GM12878 (cell line): ENCODE results near the gene OTUD4. TPM values are rescaled to one million over a fixed set of nuclear protein-coding genes. Genes with fewer than 3 reads are reported as not detected.

Source experiments
- ATAC-seq: fragments of 200-7000 bp; cut with Tn5 transposase; 3 replicates; pipeline ENCODE4 v1.9.1; 2020; ENCODE audit warnings: mild to moderate bottlenecking, moderate library complexity
- BruUV-seq: library from RNA; stranded (reverse); fragments of 400-500 nt; replicated peaks from 2 replicates; lab custom pipeline; 2021; lab: Mats Ljungman, UMichigan
- CTCF ChIA-PET: fragments of 300-600 bp; sonication (Branson Sonifier 250); formaldehyde crosslinking; extraction: SDS; loops from one replicate; lab custom pipeline; 2021; ENCODE audit warnings: inconsistent platforms; lab: Yijun Ruan, JAX
- POLR2A ChIA-PET: fragments of 350-600 bp; formaldehyde crosslinking; extraction: SDS; loops from one replicate; lab custom pipeline; 2021; ENCODE audit warnings: inconsistent platforms; lab: Charles Lee
- RAD21 ChIA-PET: fragments of 300-600 bp; sonication (Branson Sonifier 250); formaldehyde crosslinking; loops from one replicate; lab custom pipeline; 2023; ENCODE audit warnings: antibody characterized with exemption; ENCODE audit not compliant: unreplicated experiment; lab: Charles Lee
- SMC1A ChIA-PET: fragments of 300-600 bp; sonication (Branson Sonifier 250); formaldehyde crosslinking; loops from one replicate; lab custom pipeline; 2023; ENCODE audit not compliant: unreplicated experiment, uncharacterized antibody; lab: Charles Lee
- DNase-seq: peaks from one replicate; pipeline ENCODE4 v3.0.0-alpha.2; 2011; ENCODE audit warnings: low read depth, low spot score
- FAIRE-seq: peaks from 3 replicates; lab custom pipeline; 2011; peaks lifted over from hg19 to GRCh38; lab: Jason Lieb, UNC
- H2AFZ ChIP-seq: 2 replicates; pipeline ENCODE4 v1.6.0; 2011; ENCODE audit warnings: low read depth, low read length, control low read depth; ENCODE audit not compliant: control insufficient read depth
- H3K27ac ChIP-seq: 2 replicates; pipeline ENCODE4 v1.5.1; 2011; ENCODE audit warnings: control low read depth; ENCODE audit not compliant: control insufficient read depth, insufficient read depth
- H3K27me3 ChIP-seq, 2 experiments: replicated peaks in 1 of 2; 2 replicates each; pipeline versions ENCODE4 v1.6.0 to v1.6.1; 2011; ENCODE audit warnings: low read length in 1 of 2; ENCODE audit not compliant: control insufficient read depth in 2 of 2, insufficient read depth in 2 of 2
- H3K36me3 ChIP-seq, 2 experiments: 2 replicates each; pipeline ENCODE4 v1.5.1; 2011; ENCODE audit warnings: low read length in 1 of 2; ENCODE audit not compliant: control insufficient read depth in 2 of 2, insufficient read depth in 2 of 2
- H3K4me1 ChIP-seq: 2 replicates; pipeline ENCODE4 v1.6.1; 2011; ENCODE audit warnings: mild to moderate bottlenecking, low read length, moderate library complexity, mixed read lengths; ENCODE audit not compliant: control insufficient read depth, insufficient read depth
- H3K4me2 ChIP-seq: 2 replicates; pipeline ENCODE4 v1.6.0; 2011; ENCODE audit warnings: control low read depth; ENCODE audit not compliant: control insufficient read depth, insufficient read depth
- H3K4me3 ChIP-seq: fragments of 200-600 bp; sonication (generic); 2 replicates; pipeline ENCODE4 v1.5.1; 2016
- H3K79me2 ChIP-seq: 2 replicates; pipeline ENCODE4 v1.6.0; 2011; ENCODE audit warnings: low read length; ENCODE audit not compliant: control insufficient read depth, insufficient read depth
- H3K9ac ChIP-seq: 2 replicates; pipeline ENCODE4 v1.8.0; 2011; ENCODE audit warnings: low read length, control low read depth, mixed read lengths; ENCODE audit not compliant: control insufficient read depth, insufficient read depth
- H3K9me3 ChIP-seq: replicated peaks from 3 replicates; pipeline ENCODE4 v1.5.1; 2011; ENCODE audit warnings: mild to moderate bottlenecking, low read length; ENCODE audit not compliant: control insufficient read depth, insufficient read depth
- H4K20me1 ChIP-seq: 2 replicates; pipeline ENCODE4 v1.6.0; 2011; ENCODE audit not compliant: control insufficient read depth, insufficient read depth
- ATF7 ChIP-seq: fragments of 450-650 bp; IDR thresholded peaks from 2 replicates; pipeline ENCODE4 v1.6.1; 2016; ENCODE audit warnings: low read depth, mild to moderate bottlenecking
- CHD2 ChIP-seq: IDR thresholded peaks from 2 replicates; pipeline ENCODE4 v1.6.1; 2011; ENCODE audit warnings: low read depth, low read length, improper control_type of control experiment, borderline replicate concordance
- DPF2 ChIP-seq: fragments of 450-650 bp; IDR thresholded peaks from 2 replicates; pipeline ENCODE4 v1.6.1; 2017; ENCODE audit warnings: mild to moderate bottlenecking
- GABPA ChIP-seq: IDR thresholded peaks from 2 replicates; pipeline ENCODE4 v1.6.1; 2014; ENCODE audit warnings: antibody characterized with exemption, low read depth, mild to moderate bottlenecking, inconsistent platforms
- JUNB ChIP-seq: IDR thresholded peaks from 2 replicates; pipeline ENCODE4 v1.6.1; 2016; ENCODE audit warnings: antibody characterized with exemption, mild to moderate bottlenecking
- KAT2A ChIP-seq: conservative IDR thresholded peaks from 2 replicates; pipeline ENCODE4 v1.6.1; 2011; ENCODE audit warnings: low read depth, low read length; ENCODE audit not compliant: control insufficient read depth
- MTA2 ChIP-seq: fragments of 450-650 bp; IDR thresholded peaks from 2 replicates; pipeline ENCODE4 v1.6.1; 2016; ENCODE audit warnings: low read depth, mild to moderate bottlenecking, moderate library complexity
- NR2C1 ChIP-seq: fragments of 450-650 bp; IDR thresholded peaks from 2 replicates; pipeline ENCODE4 v1.6.1; 2017; ENCODE audit warnings: antibody characterized with exemption, mild to moderate bottlenecking, moderate library complexity
- POLR2A ChIP-seq: IDR thresholded peaks from 2 replicates; pipeline ENCODE4 v1.6.1; 2011; ENCODE audit warnings: low read depth, mild to moderate bottlenecking, low read length
- RB1 ChIP-seq: fragments of 450-650 bp; formaldehyde crosslinking; IDR thresholded peaks from 2 replicates; pipeline ENCODE4 v1.6.1; 2017; ENCODE audit warnings: mild to moderate bottlenecking, borderline replicate concordance
- SKIL ChIP-seq: fragments of 450-650 bp; IDR thresholded peaks from 2 replicates; pipeline ENCODE4 v1.6.1; 2017; ENCODE audit warnings: mild to moderate bottlenecking, low read depth, inconsistent platforms; ENCODE audit not compliant: poor library complexity, severe bottlenecking
- SMAD1 ChIP-seq: fragments of 450-650 bp; IDR thresholded peaks from 2 replicates; pipeline ENCODE4 v1.6.1; 2018; ENCODE audit warnings: mild to moderate bottlenecking, low read depth; ENCODE audit not compliant: partially characterized antibody
- SPI1 ChIP-seq: IDR thresholded peaks from 2 replicates; pipeline ENCODE4 v1.6.1; 2011; ENCODE audit warnings: low read depth, mild to moderate bottlenecking, low read length, moderate library complexity, borderline replicate concordance; ENCODE audit not compliant: insufficient read depth
- TARDBP ChIP-seq: IDR thresholded peaks from 2 replicates; pipeline ENCODE4 v1.6.1; 2016; ENCODE audit warnings: borderline replicate concordance
- WGBS: methylation state at CpG from one replicate; pipeline ENCODE4 v1.1.6; 2016; ENCODE audit warnings: low lambda C conversion rate; ENCODE audit not compliant: insufficient replicate concordance, insufficient coverage; ENCODE audit errors: missing lambda C conversion rate; 5-methylcytosine and 5-hydroxymethylcytosine counted together
- in situ Hi-C: fragments of 300-500 bp; cut with MboI; formaldehyde crosslinking; loops from 9 replicates; pipeline ENCODE4 v1.14.3; 2018; ENCODE audit warnings: mixed read lengths
- intact Hi-C: fragments of 100-400 bp; cut with micrococcal nuclease; formaldehyde crosslinking; loops from one replicate; pipeline ENCODE4 v1.14.2; 2022; ENCODE audit not compliant: unreplicated experiment
- polyA plus RNA-seq, 11 experiments: library from polyadenylated mRNA; depleted of rRNA in 4 of 11; unstranded in 6 of 11; stranded (reverse) in 5 of 11; fragments of >200 nt; fragmentation: Nextera tagmentation in 4 of 11; fragmentation: Illumina TruSeq in 1 of 11; extraction: Ambion mirVana in 4 of 11; extraction: Trizol in 1 of 11; gene quantifications; 1 replicate in 1 of 11; 2 replicates in 10 of 11; pipeline versions ENCODE4 v1.2.1 to v1.2.3, GENCODE V29; 2011 to 2016; ENCODE audit warnings: inconsistent platforms in 2 of 11, missing spikeins in 2 of 11, low read depth in 1 of 11
- total RNA-seq, 4 experiments: library from RNA; depleted of rRNA in 3 of 4; stranded (reverse); fragments of >200 nt in 3 of 4; fragmentation: Illumina TruSeq in 1 of 4; extraction: Trizol in 1 of 4; gene quantifications; 2 replicates each; pipeline versions ENCODE4 v1.2.1 to v1.2.3, GENCODE V29; 2013 to 2021
- TF ChIP-seq, protein P1 (sequence below): IDR thresholded peaks from 2 replicates; pipeline ENCODE4 v1.6.1; 2012; ENCODE audit warnings: low read depth, low read length, improper control_type of control experiment

The OTUD4 gene
- total and polyA plus RNA-seq, 10 of the 15 experiments (the other 5 are each of a cell fraction or from before 2014, with no cell fraction given), result 2.2 to 26.3 (median 14.2) TPM

GRCh38 chr4:145200366-145200765 lies 20.0 kb upstream of the OTUD4 start:
- Histone ChIP-seq H4K20me1 (no peaks in the 10 kb centered on the region), H3K79me2 (no peaks in the 10 kb centered on the region), H3K9me3 (no peaks in the 10 kb centered on the region), H3K4me1 (peaks cover 4% of the 10 kb centered on the region), H3K27me3 (peaks cover 0 to 2% of the 10 kb centered on the region in 2 experiments; a peak in 1 of 4 replicates), H3K36me3 (no peaks in the 10 kb centered on the region), H3K27ac (no peak overlapping the region), H3K4me2 (no peak overlapping the region), H3K4me3 (no peak overlapping the region), H3K9ac (no peak overlapping the region), H2AFZ (no peak overlapping the region)
- 53% methylated on average over 4 of the region's 4 CpGs for WGBS
- no peak for TF ChIP-seq SMAD1
- TF ChIP-seq ATF7, result no peak
- TF ChIP-seq SPI1, result no peak
- no peak for TF ChIP-seq DPF2
- no peak for TF ChIP-seq TARDBP
- no peak for TF ChIP-seq RB1
- TF ChIP-seq POLR2A, result no peak
- no peak for TF ChIP-seq JUNB
- TF ChIP-seq KAT2A, result no peak
- no peak for TF ChIP-seq MTA2
- TF ChIP-seq CHD2, result no peak
- no peak for TF ChIP-seq NR2C1
- TF ChIP-seq SKIL, result no peak
- TF ChIP-seq, protein P1, sequence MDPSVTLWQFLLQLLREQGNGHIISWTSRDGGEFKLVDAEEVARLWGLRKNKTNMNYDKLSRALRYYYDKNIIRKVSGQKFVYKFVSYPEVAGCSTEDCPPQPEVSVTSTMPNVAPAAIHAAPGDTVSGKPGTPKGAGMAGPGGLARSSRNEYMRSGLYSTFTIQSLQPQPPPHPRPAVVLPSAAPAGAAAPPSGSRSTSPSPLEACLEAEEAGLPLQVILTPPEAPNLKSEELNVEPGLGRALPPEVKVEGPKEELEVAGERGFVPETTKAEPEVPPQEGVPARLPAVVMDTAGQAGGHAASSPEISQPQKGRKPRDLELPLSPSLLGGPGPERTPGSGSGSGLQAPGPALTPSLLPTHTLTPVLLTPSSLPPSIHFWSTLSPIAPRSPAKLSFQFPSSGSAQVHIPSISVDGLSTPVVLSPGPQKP, result no peak
- TF ChIP-seq GABPA, result no peak
- ATAC-seq (no peak), FAIRE-seq (no peak), DNase-seq (no peak)
- no TSS peak for BruUV-seq
- ChIA-PET POLR2A (interaction anchor here (1.3 kb wide), 1 partner anchor 23 kb away, joined by 3 read pairs; no protein-coding TSS in a partner anchor), SMC1A (interaction anchor here (0.9 kb wide), 1 partner anchor 9 kb away, joined by 3 read pairs; no protein-coding TSS in a partner anchor), RAD21 (no interaction called here), CTCF (interaction anchor here (1.7 kb wide), 1 partner anchor 16 kb away, joined by 5 read pairs; no protein-coding TSS in a partner anchor)
- intact Hi-C loops (no loop called here), in situ Hi-C loops (no loop called here)
